ENCODE measurements around the gene FOXO3. TPM values are rescaled to one million over a fixed set of nuclear protein-coding genes. Genes with fewer than 3 reads are reported as not detected.

FOXO3 gene
- polyA plus RNA-seq, 1 of the 3 experiments (the other 2 are of a cell fraction) = 8.1 TPM

DNA sequence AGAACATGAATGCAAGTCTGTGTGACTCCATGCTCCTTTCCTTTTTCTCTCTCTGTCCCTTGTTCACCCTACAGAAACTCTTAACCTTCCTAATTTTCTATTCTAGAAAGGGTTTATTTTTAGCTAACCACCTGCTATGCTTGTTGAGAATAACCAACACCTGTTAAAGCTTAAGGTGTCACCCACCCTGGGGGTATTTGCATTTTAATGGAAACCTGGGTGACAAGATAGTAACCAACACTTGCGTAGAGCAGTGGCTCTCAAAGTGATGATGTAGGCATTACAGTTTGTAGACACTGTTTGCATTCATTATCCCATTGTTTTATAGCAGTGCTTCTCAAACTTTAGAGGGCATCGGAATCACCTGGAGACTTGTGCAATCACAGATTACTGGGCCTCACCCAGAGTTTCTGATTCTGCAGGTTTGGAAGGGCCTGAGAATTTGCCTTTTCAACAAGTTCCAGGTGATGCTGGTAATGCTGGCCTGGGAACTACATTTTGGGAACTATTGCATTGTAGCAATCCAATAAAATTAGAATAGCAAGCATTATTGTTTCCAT, 173.1 kb downstream of the FOXO3 start:
- no peaks in the 10 kb centered on the region for H3K27me3 ChIP-seq (ENCODE audit: insufficient read depth)
- ChIA-PET POLR2A (no interaction called here), CTCF (interaction anchor here (1.7 kb wide), 1 partner anchor 24 kb away, joined by 3 read pairs; no protein-coding TSS in a partner anchor)
- no peaks in the 10 kb centered on the region for H3K79me2 ChIP-seq (ENCODE audit: insufficient read depth)
- no peak overlapping the region for H3K9ac ChIP-seq
- 94% methylated on average over 2 of the region's 2 CpGs for WGBS (ENCODE audit: low lambda C conversion rate)
- H3K4me1 ChIP-seq (ENCODE audit: control insufficient read depth in 1 of 2, insufficient read depth in 2 of 2, low read depth in 1 of 2, low read length in 1 of 2) = peaks cover 2 to 19% of the 10 kb centered on the region in 2 experiments; a peak in 3 of 4 replicates
- H3K36me3 ChIP-seq (replicated peaks in 1 of 2; ENCODE audit: control insufficient read depth in 1 of 2, insufficient read depth in 2 of 2, low read length in 1 of 2) = no peaks in the 10 kb centered on the region
- H3K9me2 ChIP-seq = no peaks in the 10 kb centered on the region
- no peak for DNase-seq
- H2AFZ ChIP-seq (ENCODE audit: low read depth) = no peak overlapping the region
- H3K9me3 ChIP-seq = no peaks in the 10 kb centered on the region
- H3K4me3 ChIP-seq (ENCODE audit: low read depth in 2 of 2, low read length in 1 of 2) = no peak overlapping the region
- no peak for TF ChIP-seq MEF2A (IDR thresholded peaks at IDR 0.05; ENCODE audit: borderline replicate concordance, low read depth)
- no peak for TF ChIP-seq RCOR1 (IDR thresholded peaks at IDR 0.05; ENCODE audit: low read length)
- no peak for TF ChIP-seq FOXM1 (IDR thresholded peaks at IDR 0.05; ENCODE audit: low read depth)
- TF ChIP-seq TAF1 (IDR thresholded peaks at IDR 0.05; ENCODE audit: borderline replicate concordance, low read depth, low read length) = no peak
- no peak for TF ChIP-seq EZH2phosphoT487 (IDR thresholded peaks at IDR 0.05; ENCODE audit: borderline replicate concordance, low read depth)
- no peak for TF ChIP-seq SMC3 (IDR thresholded peaks at IDR 0.05; ENCODE audit: low read depth, low read length)
- TF ChIP-seq, protein P1, sequence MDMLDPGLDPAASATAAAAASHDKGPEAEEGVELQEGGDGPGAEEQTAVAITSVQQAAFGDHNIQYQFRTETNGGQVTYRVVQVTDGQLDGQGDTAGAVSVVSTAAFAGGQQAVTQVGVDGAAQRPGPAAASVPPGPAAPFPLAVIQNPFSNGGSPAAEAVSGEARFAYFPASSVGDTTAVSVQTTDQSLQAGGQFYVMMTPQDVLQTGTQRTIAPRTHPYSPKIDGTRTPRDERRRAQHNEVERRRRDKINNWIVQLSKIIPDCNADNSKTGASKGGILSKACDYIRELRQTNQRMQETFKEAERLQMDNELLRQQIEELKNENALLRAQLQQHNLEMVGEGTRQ (IDR thresholded peaks at IDR 0.05; ENCODE audit: borderline replicate concordance, low read depth, low read length) = no peak
- no peak for TF ChIP-seq YY1 (IDR thresholded peaks at IDR 0.05; ENCODE audit: low read depth)
- no peak for TF ChIP-seq FOXJ3 (CRISPR knock-in tag; IDR thresholded peaks at IDR 0.05)
- no peak for TF ChIP-seq RXRA (IDR thresholded peaks at IDR 0.05; ENCODE audit: borderline replicate concordance, low read depth)
- TF ChIP-seq POLR2AphosphoS5 (IDR thresholded peaks at IDR 0.05; ENCODE audit: low read depth, low read length) = no peak
- no peak for TF ChIP-seq CHD2 (IDR thresholded peaks at IDR 0.05; ENCODE audit: low read length, partially characterized antibody)
- TF ChIP-seq NFIC (IDR thresholded peaks at IDR 0.05; ENCODE audit: borderline replicate concordance) = no peak
- no peak for TF ChIP-seq TEAD4 (IDR thresholded peaks at IDR 0.05; ENCODE audit: borderline replicate concordance, insufficient read depth)
- no peak overlapping the region for H3K4me2 ChIP-seq
- H3K27ac ChIP-seq (ENCODE audit: low read depth in 2 of 2, low read length in 1 of 2) = no peak overlapping the region
- no peaks in the 10 kb centered on the region for H4K20me1 ChIP-seq (ENCODE audit: insufficient read depth)
- H3F3A ChIP-seq (replicated peaks; ENCODE audit: insufficient read depth) = peaks cover 16% of the 10 kb centered on the region

Small RNAs within 50 kb of the gene (small RNA-seq; reads per million reads assigned to genes)
- gene AL391646.1 (0 reads per million in 7 experiments), gene SUMO2P8 (0 reads per million in 7 experiments)

Measured in SK-N-SH (cell line).